Glutamatergic neuron (in vitro differentiated cells): ENCODE results near the gene TPPP. TPM values are rescaled to one million over a fixed set of nuclear protein-coding genes. Genes with fewer than 3 reads are reported as not detected.
"Not testable (repeated sequence)": the region's sequence is repeated elsewhere in the genome, so short reads cannot be mapped to it uniquely, and the experiment has no call there.

Source experiments
- DNase-seq: peaks from one replicate; pipeline ENCODE4 v3.0.0; 2022
- H3K27ac Mint-ChIP-seq: one replicate; pipeline ENCODE4 v1.8.0; 2020; ENCODE audit warnings: mild to moderate bottlenecking, mixed read lengths, inconsistent platforms; ENCODE audit not compliant: unreplicated experiment
- H3K27me3 Mint-ChIP-seq: one replicate; pipeline ENCODE4 v1.8.0; 2020; ENCODE audit warnings: mild to moderate bottlenecking, moderate library complexity, mixed read lengths, inconsistent platforms; ENCODE audit not compliant: unreplicated experiment
- H3K36me3 Mint-ChIP-seq: one replicate; pipeline ENCODE4 v1.8.0; 2020; ENCODE audit warnings: mild to moderate bottlenecking, mixed read lengths, inconsistent platforms; ENCODE audit not compliant: unreplicated experiment
- H3K4me1 Mint-ChIP-seq: one replicate; pipeline ENCODE4 v1.8.0; 2020; ENCODE audit warnings: mild to moderate bottlenecking, low read depth, mixed read lengths, inconsistent platforms; ENCODE audit not compliant: unreplicated experiment
- H3K4me3 Mint-ChIP-seq: one replicate; pipeline ENCODE4 v1.8.0; 2020; ENCODE audit warnings: mild to moderate bottlenecking, mixed read lengths, inconsistent platforms; ENCODE audit not compliant: unreplicated experiment
- H3K9me3 Mint-ChIP-seq: one replicate; pipeline ENCODE4 v1.8.0; 2020; ENCODE audit warnings: mild to moderate bottlenecking, moderate library complexity, mixed read lengths, inconsistent platforms; ENCODE audit not compliant: unreplicated experiment
- long read RNA-seq: library from polyadenylated mRNA; unstranded; transcript quantifications from one replicate; pipeline ENCODE4 v2.0.0, GENCODE V29; 2020; ENCODE audit not compliant: unreplicated experiment
- total RNA-seq: library from RNA; stranded (reverse); fragmentation: NEBNext Ultra II Directional; extraction: Animal tissue kit (Norgen Biotek cat#: 25700); gene quantifications from one replicate; pipeline ENCODE4 v1.2.1, GENCODE V29; 2021; ENCODE audit not compliant: unreplicated experiment

Gene TPPP
- 44.5 TPM for total RNA-seq
- long read RNA-seq, partial matches to known transcripts, result 0 of 1 reads
- long read RNA-seq, other reads (novel, unspliced or antisense), result 1 of 1 reads

DNA sequence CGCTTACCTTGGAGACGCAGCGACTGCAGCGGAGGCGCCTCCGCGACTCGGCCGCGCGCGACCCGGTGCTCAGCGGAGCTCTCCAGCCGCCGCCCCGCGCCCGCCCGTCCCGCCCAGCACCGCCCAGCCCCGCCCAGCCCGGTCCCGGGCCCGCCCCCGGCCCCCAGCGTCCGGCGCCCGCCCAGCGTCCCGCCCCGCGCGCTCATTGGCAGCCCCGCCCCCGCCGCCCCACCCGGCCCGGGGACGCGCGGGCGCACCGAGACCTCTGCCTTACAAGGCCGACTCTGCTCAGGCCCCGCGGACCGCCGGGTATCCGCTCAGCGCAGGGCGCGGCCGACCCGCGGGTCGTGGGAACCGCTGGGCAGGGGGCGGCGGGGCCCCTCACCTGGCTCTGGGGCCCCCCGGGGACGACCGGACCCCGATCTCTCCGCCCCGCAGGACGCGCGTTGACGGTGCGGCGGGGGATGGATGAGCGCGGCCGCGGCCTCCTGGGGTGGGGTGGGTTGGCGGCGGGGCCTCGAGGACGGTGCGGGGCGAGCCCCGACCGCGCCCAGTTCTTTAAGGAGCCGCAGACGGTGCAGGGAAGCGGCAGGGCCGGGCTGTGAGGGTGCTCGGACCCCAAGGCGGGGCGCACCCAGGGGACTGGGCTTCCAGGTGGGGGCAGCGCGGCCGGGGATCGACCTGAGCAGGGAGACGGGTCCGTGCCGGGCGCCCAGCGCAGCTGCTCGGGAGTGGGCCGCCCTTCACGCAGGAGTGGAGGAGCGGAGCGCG is at the start of gene TPPP:
Gene TPPP, minus strand, starts transcription at position 82 of the 771 bp plus-strand sequence. CDS start 15,292 bp downstream, outside the sequence.
- not testable (repeated sequence) for H3K4me1 Mint-ChIP-seq, H3K27me3 Mint-ChIP-seq, H3K9me3 Mint-ChIP-seq
- peak; percentile 89 for DNase-seq
- H3K4me3 Mint-ChIP-seq, result peak within 1 kb of the TSS; percentile 84
- peak within 1 kb of the TSS; percentile 43 for H3K27ac Mint-ChIP-seq
- peaks cover 15% of the 10 kb centered on the region for H3K36me3 Mint-ChIP-seq

- not testable (repeated sequence) for H3K4me3 Mint-ChIP-seq, H3K4me1 Mint-ChIP-seq, H3K9me3 Mint-ChIP-seq, H3K27ac Mint-ChIP-seq, H3K27me3 Mint-ChIP-seq, DNase-seq
- H3K36me3 Mint-ChIP-seq, result peaks cover 15% of the 10 kb centered on the region
Observed at GRCh38 chr5:742276-742675, 49.1 kb upstream of the TPPP start.

GRCh38 chr5:734145-734544 is 41.0 kb upstream of the TPPP start:
- not testable (repeated sequence) for H3K4me3 Mint-ChIP-seq, H3K27me3 Mint-ChIP-seq, H3K27ac Mint-ChIP-seq, H3K4me1 Mint-ChIP-seq, DNase-seq, H3K9me3 Mint-ChIP-seq
- H3K36me3 Mint-ChIP-seq, result peaks cover 28% of the 10 kb centered on the region

DNA sequence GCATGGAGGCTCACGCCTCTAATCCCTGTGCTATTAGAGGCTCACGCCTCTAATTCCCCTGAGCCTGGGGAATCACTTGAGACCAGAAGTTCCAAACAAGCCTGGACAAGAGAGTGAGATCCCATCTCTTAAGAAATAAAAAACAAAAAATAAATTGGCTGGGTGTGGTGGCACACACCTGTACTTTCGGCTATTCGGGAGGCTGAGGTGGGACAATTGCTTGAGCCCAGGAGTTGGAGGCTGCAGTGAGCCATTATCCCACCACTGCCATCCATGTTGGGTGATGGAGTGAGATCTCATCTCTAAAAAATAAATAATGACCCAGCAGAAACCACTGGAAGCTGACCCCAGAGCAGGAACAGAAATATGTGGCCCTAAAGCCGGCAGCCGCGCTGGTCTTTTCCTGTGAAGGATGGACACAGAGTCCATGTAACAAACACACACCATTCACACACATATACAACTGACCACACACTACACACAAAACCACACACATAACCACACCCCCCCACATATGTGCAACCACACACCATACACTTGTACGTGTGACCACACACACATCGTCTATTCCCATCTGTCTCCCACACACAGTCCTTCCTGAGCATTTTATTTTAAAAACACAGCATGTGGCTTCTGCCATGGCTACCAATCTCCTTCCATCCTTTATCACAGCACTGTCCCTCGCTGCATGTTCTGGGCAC is 39.8 kb upstream of the TPPP start:
- H3K9me3 Mint-ChIP-seq, H3K4me3 Mint-ChIP-seq, H3K4me1 Mint-ChIP-seq, H3K27ac Mint-ChIP-seq, DNase-seq, H3K27me3 Mint-ChIP-seq: not testable (repeated sequence)
- H3K36me3 Mint-ChIP-seq, result peaks cover 28% of the 10 kb centered on the region

GRCh38 chr5:729225-729624 is 36.1 kb upstream of the TPPP start:
- H3K4me1 Mint-ChIP-seq, H3K9me3 Mint-ChIP-seq, H3K4me3 Mint-ChIP-seq, H3K27ac Mint-ChIP-seq, DNase-seq, H3K27me3 Mint-ChIP-seq: not testable (repeated sequence)
- peaks cover 28% of the 10 kb centered on the region for H3K36me3 Mint-ChIP-seq

DNA sequence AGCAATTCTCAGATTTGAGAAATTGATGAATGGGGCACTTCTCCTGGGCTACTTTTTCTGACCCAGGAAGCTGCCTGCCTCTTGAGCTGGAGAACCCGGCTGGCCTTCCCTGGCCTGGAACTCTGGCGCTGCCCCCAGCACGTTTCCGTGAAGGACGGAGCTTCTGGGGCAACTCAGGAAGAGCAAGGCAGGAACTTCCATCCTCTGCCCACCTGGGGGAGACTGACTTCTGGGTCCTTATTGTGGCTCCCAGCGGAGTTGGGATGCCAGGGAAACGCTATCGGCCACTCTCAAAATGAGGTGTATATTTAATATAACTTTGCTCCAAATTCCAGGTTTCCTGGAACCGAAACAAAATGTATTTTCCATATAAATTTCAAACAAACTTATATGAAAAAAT is 33.9 kb upstream of the TPPP start:
- peaks cover 16% of the 10 kb centered on the region for H3K36me3 Mint-ChIP-seq
- not testable (repeated sequence) for H3K4me1 Mint-ChIP-seq, H3K27ac Mint-ChIP-seq, H3K4me3 Mint-ChIP-seq, H3K27me3 Mint-ChIP-seq, DNase-seq, H3K9me3 Mint-ChIP-seq

DNA sequence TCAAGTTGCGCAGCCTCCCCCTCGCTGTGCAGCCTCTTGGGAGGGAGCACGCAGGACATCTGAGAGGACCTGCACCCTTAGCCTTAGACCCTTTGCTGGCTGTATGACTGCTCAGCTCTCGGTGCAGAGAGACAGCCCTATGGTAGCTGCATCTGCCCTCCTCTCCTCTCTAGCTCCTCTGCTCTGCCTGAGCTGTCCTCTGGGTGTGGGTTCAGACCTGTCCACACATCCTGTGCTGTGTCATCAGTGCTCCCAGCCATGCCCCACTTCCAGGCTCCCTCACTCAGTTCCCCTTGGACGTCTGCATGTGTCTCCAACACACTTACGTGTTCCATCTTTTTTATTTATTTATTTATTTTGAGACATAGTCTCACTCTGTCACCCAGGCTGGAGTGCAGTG is 30.7 kb upstream of the TPPP start:
- H3K4me1 Mint-ChIP-seq, H3K27ac Mint-ChIP-seq: not testable (repeated sequence)

GRCh38 chr5:723309-723708 is 30.2 kb upstream of the TPPP start:
- H3K27ac Mint-ChIP-seq, DNase-seq, H3K4me3 Mint-ChIP-seq, H3K27me3 Mint-ChIP-seq, H3K9me3 Mint-ChIP-seq, H3K4me1 Mint-ChIP-seq: not testable (repeated sequence)
- peaks cover 23% of the 10 kb centered on the region for H3K36me3 Mint-ChIP-seq

More for the DNA sequence above, 30.7 kb upstream of the TPPP start:
- H3K4me3 Mint-ChIP-seq, H3K9me3 Mint-ChIP-seq, DNase-seq, H3K27me3 Mint-ChIP-seq: not testable (repeated sequence)
- peaks cover 19% of the 10 kb centered on the region for H3K36me3 Mint-ChIP-seq

- not testable (repeated sequence) for DNase-seq, H3K4me3 Mint-ChIP-seq, H3K27me3 Mint-ChIP-seq, H3K27ac Mint-ChIP-seq, H3K9me3 Mint-ChIP-seq, H3K4me1 Mint-ChIP-seq
- peaks cover 41% of the 10 kb centered on the region for H3K36me3 Mint-ChIP-seq
Observed at GRCh38 chr5:719379-719778, 26.2 kb upstream of the TPPP start.
